ENCODE results near the gene PYY. TPM values are rescaled to one million over a fixed set of nuclear protein-coding genes. Genes with fewer than 3 reads are reported as not detected.

The PYY gene
- polyA plus RNA-seq, 3 donors from 2014 or later, result not detected

GRCh38 chr17:43912635-43913304 lies 41.0 kb downstream of the PYY start:
- H3K27ac Mint-ChIP-seq, result no peak overlapping the region
- H3K27me3 Mint-ChIP-seq (ENCODE audit: low read depth in 3 of 3), result peaks cover 2 to 16% (median 5%) of the 10 kb centered on the region in 3 donors
- H3K4me1 Mint-ChIP-seq, result peaks cover 13 to 18% of the 10 kb centered on the region in 2 donors
- H3K9me3 Mint-ChIP-seq, result no peaks in the 10 kb centered on the region
- no peaks in the 10 kb centered on the region for H3K36me3 Mint-ChIP-seq
- DNase-seq, result no peak
- no peak overlapping the region for H3K4me3 Mint-ChIP-seq

GRCh38 chr17:43911904-43912303 lies 41.8 kb downstream of the PYY start:
- Mint-ChIP-seq H3K4me1 (peaks cover 7 to 11% of the 10 kb centered on the region in 2 donors), H3K27me3 (ENCODE audit: low read depth in 3 of 3) (peaks cover 2 to 16% (median 6%) of the 10 kb centered on the region in 3 donors), H3K9me3 (no peaks in the 10 kb centered on the region), H3K36me3 (no peaks in the 10 kb centered on the region), H3K4me3 (no peak overlapping the region), H3K27ac (no peak overlapping the region)
- no peak for DNase-seq

- Mint-ChIP-seq H3K4me1 (peaks cover 9 to 15% of the 10 kb centered on the region in 2 donors), H3K27me3 (ENCODE audit: low read depth in 3 of 3) (peaks cover 2 to 18% (median 10%) of the 10 kb centered on the region in 3 donors), H3K4me3 (no peak overlapping the region), H3K9me3 (no peaks in the 10 kb centered on the region), H3K36me3 (no peaks in the 10 kb centered on the region), H3K27ac (no peak overlapping the region)
- no peak for DNase-seq
Observed at GRCh38 chr17:43909537-43910231, 44.1 kb downstream of the PYY start.

GRCh38 chr17:43907998-43908721 lies 45.6 kb downstream of the PYY start:
- Mint-ChIP-seq H3K36me3 (no peaks in the 10 kb centered on the region), H3K4me3 (peak overlapping the region in 3 of 5 donors; percentile 24 to 57 (median 36)), H3K27ac (no peak overlapping the region), H3K9me3 (no peaks in the 10 kb centered on the region), H3K4me1 (peaks cover 9 to 15% of the 10 kb centered on the region in 2 donors), H3K27me3 (ENCODE audit: low read depth in 3 of 3) (peaks cover 6 to 23% (median 10%) of the 10 kb centered on the region in 3 donors)
- DNase-seq, result no peak

- DNase-seq, result peak in 2 of 3 donors; percentile 18 to 25
- Mint-ChIP-seq H3K27ac (peak within 1 kb of the TSS in 1 of 6 donors; percentile 26), H3K36me3 (no peaks in the 10 kb centered on the region), H3K27me3 (ENCODE audit: low read depth in 3 of 3) (peaks cover 6 to 23% (median 10%) of the 10 kb centered on the region in 3 donors), H3K4me1 (peaks cover 9 to 15% of the 10 kb centered on the region in 2 donors), H3K4me3 (peak within 1 kb of the TSS; percentile 62 to 78 (median 75)), H3K9me3 (no peaks in the 10 kb centered on the region)
Observed at GRCh38 chr17:43907425-43907981, 46.2 kb downstream of the PYY start, which contains the start of gene MPP2. MPP2 (minus strand) TSS chr17:43907536; CDS start chr17:43904460, 3,076 bp downstream.

GRCh38 chr17:43906951-43907424 lies 46.8 kb downstream of the PYY start:
- no peaks in the 10 kb centered on the region for H3K36me3 Mint-ChIP-seq
- no peak overlapping the region for H3K27ac Mint-ChIP-seq
- H3K9me3 Mint-ChIP-seq, result no peaks in the 10 kb centered on the region
- H3K4me1 Mint-ChIP-seq, result peaks cover 9 to 15% of the 10 kb centered on the region in 2 donors
- peaks cover 6 to 23% (median 10%) of the 10 kb centered on the region in 3 donors for H3K27me3 Mint-ChIP-seq (ENCODE audit: low read depth in 3 of 3)
- H3K4me3 Mint-ChIP-seq, result peak overlapping the region; percentile 62 to 78 (median 75)
- no peak for DNase-seq

- peaks cover 9 to 15% of the 10 kb centered on the region in 2 donors for H3K4me1 Mint-ChIP-seq
- peaks cover 6 to 23% (median 10%) of the 10 kb centered on the region in 3 donors for H3K27me3 Mint-ChIP-seq (ENCODE audit: low read depth in 3 of 3)
- DNase-seq, result peak in 2 of 3 donors; percentile 12 to 24
- H3K9me3 Mint-ChIP-seq, result no peaks in the 10 kb centered on the region
- peak overlapping the region in 1 of 6 donors; percentile 26 for H3K27ac Mint-ChIP-seq
- H3K36me3 Mint-ChIP-seq, result no peaks in the 10 kb centered on the region
- peak overlapping the region; percentile 62 to 78 (median 75) for H3K4me3 Mint-ChIP-seq
Observed at GRCh38 chr17:43905985-43906852, 47.5 kb downstream of the PYY start.

GRCh38 chr17:43905400-43905984 lies 48.2 kb downstream of the PYY start:
- H3K9me3 Mint-ChIP-seq, result no peaks in the 10 kb centered on the region
- DNase-seq, result no peak
- H3K27ac Mint-ChIP-seq, result no peak overlapping the region
- H3K4me3 Mint-ChIP-seq, result no peak overlapping the region
- H3K4me1 Mint-ChIP-seq, result peaks cover 9 to 19% of the 10 kb centered on the region in 2 donors
- H3K36me3 Mint-ChIP-seq, result no peaks in the 10 kb centered on the region
- H3K27me3 Mint-ChIP-seq (ENCODE audit: low read depth in 3 of 3), result peaks cover 6 to 23% (median 12%) of the 10 kb centered on the region in 3 donors

Other genes starting within 250 kb of the PYY start
- under 1 TPM in 1 of 3 donors, not detected in 2; 0.10 TPM for gene SOST, start 195.1 kb downstream of the PYY start, polyA plus RNA-seq
- 10 to 100 TPM in 2 of 3 donors, 1 to 10 TPM in 1; 9.1 to 13.6 (median 12.3) TPM for gene DUSP3, start 175.0 kb downstream of the PYY start, polyA plus RNA-seq
- not detected for gene CFAP97D1, start 173.5 kb downstream of the PYY start, polyA plus RNA-seq
- not detected for gene MPP3, start 120.8 kb downstream of the PYY start, polyA plus RNA-seq
- not detected for gene CD300LG, start 106.8 kb downstream of the PYY start, polyA plus RNA-seq
- gene MPP2, start 46.4 kb downstream of the PYY start, polyA plus RNA-seq, result under 1 TPM in 1 of 3 donors, not detected in 2; 0.55 TPM
- not detected for gene PPY, start 11.5 kb downstream of the PYY start, polyA plus RNA-seq
- 1 to 10 TPM in 2 of 3 donors, under 1 TPM in 1; 0.75 to 1.9 (median 1.2) TPM for gene NAGS, start 50.7 kb upstream of the PYY start, polyA plus RNA-seq
- gene TMEM101, start 61.0 kb upstream of the PYY start, polyA plus RNA-seq, result 10 to 100 TPM; 31.6 to 40.3 (median 38.3) TPM
- 10 to 100 TPM; 56.5 to 82.6 (median 77.9) TPM for gene LSM12, start 112.7 kb upstream of the PYY start, polyA plus RNA-seq
- 10 to 100 TPM; 30.9 to 41.6 (median 31.5) TPM for gene G6PC3, start 116.8 kb upstream of the PYY start, polyA plus RNA-seq
- 10 to 100 TPM; 12.0 to 28.7 (median 20.3) TPM for gene HDAC5, start 169.7 kb upstream of the PYY start, polyA plus RNA-seq
- 1 to 10 TPM in 1 of 3 donors, under 1 TPM in 1, not detected in 1; 0.22 to 1.0 TPM for gene HROB, start 188.0 kb upstream of the PYY start, polyA plus RNA-seq
- gene ASB16, start 216.8 kb upstream of the PYY start, polyA plus RNA-seq, result under 1 TPM in 1 of 3 donors, not detected in 2; 0.27 TPM
- gene TMUB2, start 233.0 kb upstream of the PYY start, polyA plus RNA-seq, result 10 to 100 TPM; 20.2 to 32.8 (median 26.5) TPM
- gene ATXN7L3, start 245.9 kb upstream of the PYY start, polyA plus RNA-seq, result 10 to 100 TPM in 1 of 3 donors, 1 to 10 TPM in 2; 5.1 to 11.9 (median 6.8) TPM